ENCODE results near the gene NCAPH2.

The NCAPH2 gene

GRCh38 chr22:50507991-50508884, at the start of gene NCAPH2:
TSS of gene NCAPH2 (plus strand) at chr22:50508224. CDS start at chr22:50508338, 114 bp downstream.
- peak; percentile 75 for ATAC-seq
- TF ChIP-seq RARB (CRISPR knock-in tag; IDR thresholded peaks at IDR 0.05) (no peak), ISL1 (CRISPR knock-in tag; IDR thresholded peaks at IDR 0.05) (no peak)

GRCh38 chr22:50459016-50459415, 49.0 kb upstream of the NCAPH2 start:
- no peak for ATAC-seq
- TF ChIP-seq CSRNP3 (CRISPR knock-in tag; IDR thresholded peaks at IDR 0.05) (no peak), TCF4 (CRISPR knock-in tag; IDR thresholded peaks at IDR 0.05; ENCODE audit: borderline replicate concordance) (no peak), PPARA (CRISPR knock-in tag; IDR thresholded peaks at IDR 0.05; ENCODE audit: borderline replicate concordance) (no peak), CREB5 (CRISPR knock-in tag; IDR thresholded peaks at IDR 0.05; ENCODE audit: low read depth) (no peak), ZNF565 (CRISPR knock-in tag; conservative IDR thresholded peaks at IDR 0.05; ENCODE audit: low read depth) (no peak), ESRRG (CRISPR knock-in tag; IDR thresholded peaks at IDR 0.05) (no peak), PATZ1 (CRISPR knock-in tag; IDR thresholded peaks at IDR 0.05; ENCODE audit: borderline replicate concordance) (no peak)

GRCh38 chr22:50459496-50460140, 48.4 kb upstream of the NCAPH2 start:
- ATAC-seq: no peak
- TF ChIP-seq ZNF70 (CRISPR knock-in tag; IDR thresholded peaks at IDR 0.05) (no peak), ZC3H10 (CRISPR knock-in tag; IDR thresholded peaks at IDR 0.05) (no peak), CREB5 (CRISPR knock-in tag; IDR thresholded peaks at IDR 0.05; ENCODE audit: low read depth) (no peak), ZNF565 (CRISPR knock-in tag; conservative IDR thresholded peaks at IDR 0.05; ENCODE audit: low read depth) (no peak), ISL1 (CRISPR knock-in tag; IDR thresholded peaks at IDR 0.05) (no peak), ZNF8 (CRISPR knock-in tag; IDR thresholded peaks at IDR 0.05) (no peak), POU6F1 (CRISPR knock-in tag; IDR thresholded peaks at IDR 0.05; ENCODE audit: borderline replicate concordance, low read depth) (no peak), CSRNP3 (CRISPR knock-in tag; IDR thresholded peaks at IDR 0.05) (no peak), ZFP30 (CRISPR knock-in tag; IDR thresholded peaks at IDR 0.05) (no peak), ZFP3 (CRISPR knock-in tag; IDR thresholded peaks at IDR 0.05) (no peak), SNAI2 (CRISPR knock-in tag; IDR thresholded peaks at IDR 0.05) (no peak), ARNTL (CRISPR knock-in tag; IDR thresholded peaks at IDR 0.05; ENCODE audit: borderline replicate concordance, low read depth) (no peak), ESRRG (CRISPR knock-in tag; IDR thresholded peaks at IDR 0.05) (no peak), RARB (CRISPR knock-in tag; IDR thresholded peaks at IDR 0.05) (no peak), OSR1 (CRISPR knock-in tag; IDR thresholded peaks at IDR 0.05) (no peak), TOX (CRISPR knock-in tag; IDR thresholded peaks at IDR 0.05; ENCODE audit: borderline replicate concordance) (no peak), TSHZ2 (CRISPR knock-in tag; IDR thresholded peaks at IDR 0.05) (no peak)

All from SK-N-SH treated with all-trans-retinoic acid at 6 μM for 48 hours (cell line).